ENCODE results near the gene DNAJB6. TPM values are rescaled to one million over a fixed set of nuclear protein-coding genes. Genes with fewer than 3 reads are reported as not detected.

DNAJB6 gene
- total and polyA plus RNA-seq, 2 experiments from 2014 or later, result 92.2 to 110 TPM

- Histone ChIP-seq H3K9me3 (ENCODE audit: low read depth) (no peaks in the 10 kb centered on the region), H3K27ac (no peak overlapping the region), H3K4me2 (no peak overlapping the region), H3K36me3 (replicated peaks; ENCODE audit: insufficient read depth, low read depth) (no peaks in the 10 kb centered on the region), H3K79me2 (peaks cover 100% of the 10 kb centered on the region), H3K4me3 (no peak overlapping the region), H2AFZ (no peak overlapping the region), H3K4me1 (ENCODE audit: insufficient read depth) (peaks cover 10% of the 10 kb centered on the region), H4K20me1 (ENCODE audit: insufficient read depth, poor library complexity, severe bottlenecking) (peaks cover 99% of the 10 kb centered on the region), H3K9me2 (replicated peaks; ENCODE audit: insufficient read depth) (no peaks in the 10 kb centered on the region), H3K27me3 (no peaks in the 10 kb centered on the region)
- DNase-seq (ENCODE audit: low spot score), result no peak
- TF ChIP-seq, protein P1, sequence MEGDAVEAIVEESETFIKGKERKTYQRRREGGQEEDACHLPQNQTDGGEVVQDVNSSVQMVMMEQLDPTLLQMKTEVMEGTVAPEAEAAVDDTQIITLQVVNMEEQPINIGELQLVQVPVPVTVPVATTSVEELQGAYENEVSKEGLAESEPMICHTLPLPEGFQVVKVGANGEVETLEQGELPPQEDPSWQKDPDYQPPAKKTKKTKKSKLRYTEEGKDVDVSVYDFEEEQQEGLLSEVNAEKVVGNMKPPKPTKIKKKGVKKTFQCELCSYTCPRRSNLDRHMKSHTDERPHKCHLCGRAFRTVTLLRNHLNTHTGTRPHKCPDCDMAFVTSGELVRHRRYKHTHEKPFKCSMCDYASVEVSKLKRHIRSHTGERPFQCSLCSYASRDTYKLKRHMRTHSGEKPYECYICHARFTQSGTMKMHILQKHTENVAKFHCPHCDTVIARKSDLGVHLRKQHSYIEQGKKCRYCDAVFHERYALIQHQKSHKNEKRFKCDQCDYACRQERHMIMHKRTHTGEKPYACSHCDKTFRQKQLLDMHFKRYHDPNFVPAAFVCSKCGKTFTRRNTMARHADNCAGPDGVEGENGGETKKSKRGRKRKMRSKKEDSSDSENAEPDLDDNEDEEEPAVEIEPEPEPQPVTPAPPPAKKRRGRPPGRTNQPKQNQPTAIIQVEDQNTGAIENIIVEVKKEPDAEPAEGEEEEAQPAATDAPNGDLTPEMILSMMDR (IDR thresholded peaks at IDR 0.05; ENCODE audit: poor library complexity), result no peak
- TF ChIP-seq EZH2 (IDR thresholded peaks at IDR 0.05; ENCODE audit: borderline replicate concordance), result no peak
- TF ChIP-seq EZH2phosphoT487 (IDR thresholded peaks at IDR 0.05; ENCODE audit: low read depth, severe bottlenecking, unreplicated experiment), result no peak
- 94% methylated on average over 21 of the region's 24 CpGs for WGBS (ENCODE audit: low lambda C conversion rate, missing lambda C conversion rate)
These were observed 20.6 kb downstream of the DNAJB6 start for GRCh38 chr7:157357129-157358040.

GRCh38 chr7:157358041-157358752 is 21.4 kb downstream of the DNAJB6 start:
- Histone ChIP-seq H3K9me2 (replicated peaks; ENCODE audit: insufficient read depth) (no peaks in the 10 kb centered on the region), H3K79me2 (peaks cover 100% of the 10 kb centered on the region), H2AFZ (no peak overlapping the region), H3K4me2 (no peak overlapping the region), H3K9me3 (ENCODE audit: low read depth) (no peaks in the 10 kb centered on the region), H3K36me3 (replicated peaks; ENCODE audit: insufficient read depth, low read depth) (no peaks in the 10 kb centered on the region), H3K27ac (no peak overlapping the region), H3K27me3 (no peaks in the 10 kb centered on the region), H3K4me1 (ENCODE audit: insufficient read depth) (peaks cover 6% of the 10 kb centered on the region), H4K20me1 (ENCODE audit: insufficient read depth, poor library complexity, severe bottlenecking) (peaks cover 99% of the 10 kb centered on the region), H3K4me3 (no peak overlapping the region)
- DNase-seq (ENCODE audit: low spot score), result no peak
- TF ChIP-seq EZH2 (IDR thresholded peaks at IDR 0.05; ENCODE audit: borderline replicate concordance) (no peak), EZH2phosphoT487 (IDR thresholded peaks at IDR 0.05; ENCODE audit: low read depth, severe bottlenecking, unreplicated experiment) (no peak)
- TF ChIP-seq, protein P1 (IDR thresholded peaks at IDR 0.05; ENCODE audit: poor library complexity), result no peak
- 83% methylated on average over 13 of the region's 13 CpGs for WGBS (ENCODE audit: low lambda C conversion rate, missing lambda C conversion rate)

DNA sequence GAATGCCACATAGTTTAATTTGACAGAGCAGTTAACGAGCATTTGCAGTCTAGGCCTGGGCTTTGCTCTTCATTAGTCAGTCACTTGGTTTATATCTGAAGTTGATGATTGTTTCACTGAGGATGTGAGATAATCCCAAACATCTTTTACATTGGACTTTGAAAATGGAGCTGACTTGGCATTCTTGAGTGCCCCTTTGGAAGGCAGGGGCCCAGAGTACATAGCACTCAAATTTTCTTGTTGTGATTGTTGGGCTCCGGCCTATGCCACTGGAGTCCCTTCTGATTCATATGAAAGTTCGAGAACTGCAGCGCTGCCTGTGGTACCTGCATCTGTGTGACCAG is 21.9 kb downstream of the DNAJB6 start:
- H3K9me2 ChIP-seq (replicated peaks; ENCODE audit: insufficient read depth), result no peaks in the 10 kb centered on the region
- DNase-seq (ENCODE audit: low spot score), result no peak
- H2AFZ ChIP-seq, result no peak overlapping the region
- H3K4me3 ChIP-seq, result no peak overlapping the region
- H3K27ac ChIP-seq, result no peak overlapping the region
- no peaks in the 10 kb centered on the region for H3K36me3 ChIP-seq (replicated peaks; ENCODE audit: insufficient read depth, low read depth)
- no peaks in the 10 kb centered on the region for H3K9me3 ChIP-seq (ENCODE audit: low read depth)
- no peaks in the 10 kb centered on the region for H3K27me3 ChIP-seq
- H4K20me1 ChIP-seq (ENCODE audit: insufficient read depth, poor library complexity, severe bottlenecking), result peaks cover 99% of the 10 kb centered on the region
- H3K79me2 ChIP-seq, result peaks cover 100% of the 10 kb centered on the region
- peaks cover 6% of the 10 kb centered on the region for H3K4me1 ChIP-seq (ENCODE audit: insufficient read depth)
- 85% methylated on average over 4 of the region's 4 CpGs for WGBS (ENCODE audit: low lambda C conversion rate, missing lambda C conversion rate)
- H3K4me2 ChIP-seq, result no peak overlapping the region
- no peak for TF ChIP-seq EZH2phosphoT487 (IDR thresholded peaks at IDR 0.05; ENCODE audit: low read depth, severe bottlenecking, unreplicated experiment)

GRCh38 chr7:157359581-157359980 is 22.8 kb downstream of the DNAJB6 start:
- Histone ChIP-seq H3K79me2 (peaks cover 100% of the 10 kb centered on the region), H3K4me3 (no peak overlapping the region), H3K27ac (peak overlapping the region; percentile 34), H3K4me2 (no peak overlapping the region), H3K4me1 (ENCODE audit: insufficient read depth) (peaks cover 6% of the 10 kb centered on the region), H4K20me1 (ENCODE audit: insufficient read depth, poor library complexity, severe bottlenecking) (peaks cover 98% of the 10 kb centered on the region), H3K9me3 (ENCODE audit: low read depth) (no peaks in the 10 kb centered on the region), H3K9me2 (replicated peaks; ENCODE audit: insufficient read depth) (no peaks in the 10 kb centered on the region), H3K36me3 (replicated peaks; ENCODE audit: insufficient read depth, low read depth) (no peaks in the 10 kb centered on the region), H2AFZ (no peak overlapping the region), H3K27me3 (no peaks in the 10 kb centered on the region)
- 81% methylated on average over 5 of the region's 5 CpGs for WGBS (ENCODE audit: low lambda C conversion rate, missing lambda C conversion rate)
- TF ChIP-seq EZH2phosphoT487 (IDR thresholded peaks at IDR 0.05; ENCODE audit: low read depth, severe bottlenecking, unreplicated experiment) (no peak), EZH2 (IDR thresholded peaks at IDR 0.05; ENCODE audit: borderline replicate concordance) (no peak)
- TF ChIP-seq, protein P1 (IDR thresholded peaks at IDR 0.05; ENCODE audit: poor library complexity), result no peak
- no peak for DNase-seq (ENCODE audit: low spot score)

Data from hepatocyte (in vitro differentiated cells).